GM19238 (cell line): ENCODE measurements around the gene CRBN.

ENCODE experiments used
- DNase-seq: peaks from one replicate; pipeline ENCODE4 v3.0.0; 2011; ENCODE audit warnings: low spot score; ENCODE audit not compliant: insufficient read length

CRBN gene

GRCh38 chr3:3110749-3111361 lies 68.6 kb downstream of the CRBN start:
- no peak for DNase-seq

- DNase-seq: no peak
Observed at GRCh38 chr3:3110299-3110630, 69.2 kb downstream of the CRBN start, which contains the start of gene IL5RA. Gene IL5RA (minus strand): TSS chr3:3110374. CDS start chr3:3104984, 5,390 bp downstream.

- no peak for DNase-seq
Observed at GRCh38 chr3:3109407-3110298, 69.8 kb downstream of the CRBN start.

- DNase-seq: no peak
Observed at GRCh38 chr3:3107858-3108257, 71.6 kb downstream of the CRBN start.

GRCh38 chr3:3107181-3107580 lies 72.3 kb downstream of the CRBN start:
- no peak for DNase-seq

- no peak for DNase-seq
Observed at GRCh38 chr3:3105815-3106214, 73.7 kb downstream of the CRBN start.

GRCh38 chr3:3105246-3105645 lies 74.2 kb downstream of the CRBN start:
- DNase-seq: no peak

GRCh38 chr3:3102751-3103150 lies 76.7 kb downstream of the CRBN start:
- no peak for DNase-seq

- DNase-seq: no peak
Observed at GRCh38 chr3:3101660-3102458, 77.6 kb downstream of the CRBN start.
